CD4-positive, alpha-beta T cell treated with Interleukin-12 subunit alpha and Interleukin-12 subunit beta, for 1 hour (primary cell): Measurements from ENCODE around the gene BCO2.

Experiments
- DNase-seq: peaks from one replicate; pipeline ENCODE4 v3.0.0-alpha.2; 2020

Gene BCO2

DNA sequence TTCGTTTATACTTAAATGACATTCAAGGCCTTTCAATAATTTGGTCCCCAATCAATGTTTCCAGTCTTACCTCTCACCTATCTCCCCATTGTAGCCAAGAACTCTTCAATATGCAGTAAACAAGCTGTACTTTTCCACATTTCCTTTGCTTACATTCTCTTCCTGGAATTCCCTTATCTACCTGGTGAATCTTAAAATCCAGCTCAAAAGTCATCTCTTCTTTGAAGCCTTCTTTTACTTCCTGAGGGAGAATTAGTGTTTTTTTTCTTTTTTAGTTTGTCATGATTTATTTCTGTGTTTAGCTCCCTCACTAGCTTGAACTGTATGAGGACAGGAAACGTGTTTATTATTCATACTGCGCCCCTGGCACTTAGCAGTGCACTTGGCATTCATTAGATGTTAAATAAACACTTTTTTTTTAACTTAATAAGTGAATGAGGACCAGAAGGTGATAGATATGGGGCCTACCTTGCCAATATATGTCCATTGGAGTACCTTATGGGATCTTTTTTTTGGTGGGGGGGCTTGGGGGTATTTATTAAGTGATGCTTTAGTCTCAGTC lies 46.0 kb downstream of the BCO2 start:
- DNase-seq, result no peak

DNA sequence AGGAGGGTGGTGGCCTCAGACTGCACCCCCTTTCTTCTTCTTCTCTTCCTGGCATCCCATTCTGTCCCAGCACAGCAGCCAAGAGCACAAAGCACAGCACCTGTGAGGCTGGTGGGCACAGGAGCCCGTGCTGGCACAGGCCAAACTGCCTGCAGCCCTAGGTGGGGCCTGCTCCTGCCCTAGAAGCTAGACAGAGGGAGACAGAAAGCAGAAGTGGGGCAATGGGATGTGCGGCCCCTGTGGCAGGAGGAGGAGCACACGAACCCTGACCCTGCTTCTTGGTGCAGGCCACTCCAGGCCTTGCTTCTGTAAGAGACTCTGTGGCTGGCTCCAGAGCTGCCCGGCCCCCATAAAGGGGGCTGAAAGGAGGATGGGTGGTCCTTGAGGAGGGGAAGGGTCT lies 47.0 kb downstream of the BCO2 start:
- DNase-seq, result no peak

DNA sequence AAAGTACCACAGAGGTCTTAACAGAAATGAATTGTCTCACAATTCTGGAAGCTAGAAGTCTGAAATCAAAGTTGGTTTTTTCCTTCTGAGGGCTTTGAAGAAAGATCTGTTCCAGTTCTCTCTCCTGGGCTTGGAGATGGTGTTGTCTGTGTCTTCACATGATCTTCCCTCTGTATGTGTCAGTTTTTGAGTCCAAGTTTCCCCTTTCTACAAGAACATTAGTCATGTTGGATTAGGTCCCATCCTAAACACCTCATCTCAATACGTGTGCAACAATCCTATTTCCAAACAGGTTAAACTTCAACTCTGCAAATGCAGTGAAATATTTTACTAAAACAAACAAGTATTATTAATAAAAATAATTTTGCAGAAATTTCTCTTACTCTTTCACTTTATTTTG lies 47.8 kb downstream of the BCO2 start:
- DNase-seq, result no peak

DNA sequence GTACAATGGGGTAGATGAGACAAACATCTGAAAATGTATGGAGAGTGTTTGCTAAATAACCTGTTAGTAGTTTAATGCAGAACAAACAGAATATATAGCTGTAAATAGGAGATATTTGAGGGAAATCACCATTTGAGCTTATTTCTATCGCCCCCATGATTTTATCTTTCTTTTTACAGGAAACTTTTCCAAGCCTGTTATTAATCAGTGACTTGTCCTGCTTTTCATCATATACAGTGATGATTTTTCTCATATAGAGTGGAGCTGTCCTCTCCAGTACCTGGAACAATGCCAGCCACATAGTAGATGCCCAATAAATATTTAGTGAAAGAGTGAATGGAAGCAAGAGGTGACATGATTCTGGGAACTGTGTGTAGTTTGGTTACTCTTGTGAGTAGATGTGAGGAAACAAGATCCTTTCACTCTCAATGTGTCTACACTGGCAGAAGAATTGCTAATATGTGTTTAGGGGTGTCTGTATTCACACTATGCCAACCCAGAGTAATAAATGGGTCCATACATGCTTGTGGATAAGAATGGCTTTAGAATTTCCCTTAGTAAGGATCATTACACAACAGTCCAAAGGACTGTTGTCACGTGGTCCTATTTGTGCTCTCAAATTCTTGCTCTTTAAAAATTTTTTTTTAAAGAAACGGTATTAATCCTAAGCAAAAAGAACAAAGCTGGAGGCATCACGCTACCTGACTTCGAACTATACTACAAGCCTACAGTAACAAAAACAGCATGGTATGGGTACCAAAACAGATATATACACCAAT lies 48.6 kb downstream of the BCO2 start:
- no peak for DNase-seq

DNA sequence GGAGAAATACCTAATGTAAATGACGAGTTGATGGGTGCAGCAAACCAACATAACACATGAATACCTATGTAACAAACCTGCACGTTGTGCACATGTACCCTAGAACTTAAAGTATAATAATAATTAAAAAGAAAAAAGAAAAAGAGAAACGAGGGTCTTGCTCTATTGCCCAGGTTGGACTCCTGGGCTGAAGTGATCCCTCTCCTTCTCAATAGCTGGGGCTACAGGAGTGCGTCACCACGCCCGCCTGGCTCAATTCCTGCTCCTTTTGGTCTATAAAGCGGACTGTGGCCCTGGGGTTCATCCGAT lies 50.4 kb downstream of the BCO2 start:
- no peak for DNase-seq

DNA sequence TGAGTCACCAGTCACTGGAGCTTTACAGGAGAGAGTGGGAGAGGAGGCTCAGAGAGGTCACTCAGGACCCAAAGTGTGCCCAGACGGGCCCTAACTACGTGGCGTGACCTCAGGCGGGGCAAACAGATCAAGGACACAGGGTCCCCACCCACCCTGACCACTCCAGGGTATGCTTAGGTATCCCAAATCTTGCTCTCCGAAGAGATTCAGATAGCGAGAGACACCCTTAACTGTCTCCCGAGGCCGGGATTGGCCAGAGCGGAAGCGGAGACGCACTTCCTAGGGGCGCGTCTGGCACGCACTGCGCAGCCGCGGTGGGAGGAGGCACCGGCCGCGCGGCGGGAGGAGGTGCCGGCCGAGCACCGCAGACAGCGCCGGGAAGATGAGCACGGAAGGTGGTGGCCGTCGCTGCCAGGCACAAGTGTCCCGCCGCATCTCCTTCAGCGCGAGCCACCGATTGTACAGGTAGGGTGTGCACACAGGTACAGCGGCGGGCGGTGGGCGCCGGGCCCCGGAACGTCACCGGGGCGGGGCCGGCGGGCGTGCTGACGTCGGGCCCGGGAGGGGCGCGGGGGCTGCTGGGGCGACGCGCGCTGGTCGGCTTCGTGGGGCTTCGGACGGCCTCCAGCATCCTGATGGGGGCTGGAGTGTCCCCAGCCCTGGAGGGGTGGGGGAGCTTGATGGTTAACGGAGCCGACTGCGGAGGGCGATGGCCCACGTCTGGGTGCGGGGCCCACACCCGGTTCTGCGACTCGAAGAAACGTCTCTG lies 50.9 kb downstream of the BCO2 start, which contains the start of gene PTS:
TSS of gene PTS (plus strand) at position 367 of the 769 bp plus-strand sequence. CDS start at position 383, 16 bp downstream.
- DNase-seq, result peak; percentile 87

DNA sequence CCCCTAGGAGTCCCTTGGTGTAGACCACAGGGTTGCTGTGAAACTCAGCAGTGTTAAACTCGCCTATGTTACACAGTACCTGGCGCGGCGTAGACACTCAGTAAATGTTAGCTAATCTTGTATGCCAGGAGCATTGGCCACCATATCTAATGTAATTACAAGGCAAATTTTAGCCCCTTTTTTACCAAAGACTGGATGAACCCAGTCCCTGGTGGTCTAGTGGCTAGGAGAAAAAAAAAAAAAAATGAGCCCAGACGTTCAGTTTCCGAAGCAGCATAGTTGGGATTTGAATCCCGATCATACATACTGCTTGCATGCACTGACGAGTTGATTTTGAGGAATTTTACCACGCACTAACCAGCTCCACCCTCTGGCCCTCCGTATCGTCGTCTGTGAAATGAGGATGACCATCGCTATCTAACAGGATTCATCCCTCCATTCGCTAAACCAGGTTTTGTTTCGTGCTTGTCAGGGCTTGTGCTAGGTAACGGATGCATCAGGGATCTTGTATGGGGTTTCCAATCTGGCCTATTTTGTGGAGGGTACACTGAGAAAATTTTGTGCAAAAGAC lies 51.6 kb downstream of the BCO2 start:
- no peak for DNase-seq

DNA sequence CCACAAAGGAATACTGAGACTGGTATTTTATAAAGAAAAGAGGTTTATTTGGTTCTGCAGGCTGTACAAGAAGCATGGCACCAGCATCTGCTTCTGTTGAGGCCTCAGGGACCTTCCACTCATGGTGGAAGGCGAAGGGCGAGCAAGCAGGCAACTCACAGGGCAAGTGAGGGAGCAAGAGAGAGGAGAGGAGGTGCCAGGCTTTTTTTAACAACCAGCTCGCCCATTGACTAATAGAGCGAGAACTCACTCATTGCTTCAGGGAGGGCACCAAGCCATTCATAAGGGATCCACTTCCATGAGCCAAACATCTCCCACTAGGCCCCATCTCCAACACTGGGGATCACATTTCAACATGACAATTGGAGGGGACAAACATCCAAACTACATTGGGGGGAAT lies 52.2 kb downstream of the BCO2 start:
- no peak for DNase-seq

DNA sequence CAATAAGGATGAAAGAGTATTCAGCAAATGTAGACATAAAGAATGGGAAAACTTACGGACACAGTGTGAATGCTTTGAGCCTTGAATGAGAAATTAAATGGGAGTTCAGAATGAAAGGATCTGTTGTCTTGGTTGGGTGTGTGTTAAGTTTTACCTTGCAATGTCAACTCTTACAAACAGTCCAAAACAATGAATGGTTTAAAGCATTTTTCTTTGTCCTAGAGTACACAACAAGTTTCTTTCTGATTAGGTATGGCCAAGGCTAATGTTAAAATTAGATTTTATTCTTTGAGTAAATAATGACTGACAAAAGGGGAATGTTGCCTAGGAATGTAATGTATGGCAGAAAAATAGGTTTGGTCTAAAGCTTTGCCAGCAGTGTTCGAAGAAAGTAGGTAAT lies 53.4 kb downstream of the BCO2 start:
- DNase-seq, result no peak

DNA sequence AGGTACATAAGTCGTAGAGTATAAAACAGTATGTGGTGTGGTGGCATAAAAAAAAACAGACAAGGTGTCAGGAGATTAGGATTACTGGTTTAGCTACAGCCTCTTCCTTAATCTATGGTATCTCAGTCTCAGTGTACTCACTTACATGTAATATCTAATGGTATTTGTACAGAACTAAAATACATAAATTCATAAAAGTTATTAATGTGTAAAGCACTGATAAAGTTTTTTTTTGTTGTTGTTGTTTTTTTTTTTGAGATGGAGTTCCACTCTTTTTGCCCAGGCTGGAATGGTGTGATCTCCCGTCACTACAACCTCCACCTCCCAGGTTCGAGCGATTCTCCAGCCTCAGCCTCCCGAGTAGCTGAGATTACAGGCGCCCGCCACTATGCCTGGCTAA lies 53.8 kb downstream of the BCO2 start:
- no peak for DNase-seq

DNA sequence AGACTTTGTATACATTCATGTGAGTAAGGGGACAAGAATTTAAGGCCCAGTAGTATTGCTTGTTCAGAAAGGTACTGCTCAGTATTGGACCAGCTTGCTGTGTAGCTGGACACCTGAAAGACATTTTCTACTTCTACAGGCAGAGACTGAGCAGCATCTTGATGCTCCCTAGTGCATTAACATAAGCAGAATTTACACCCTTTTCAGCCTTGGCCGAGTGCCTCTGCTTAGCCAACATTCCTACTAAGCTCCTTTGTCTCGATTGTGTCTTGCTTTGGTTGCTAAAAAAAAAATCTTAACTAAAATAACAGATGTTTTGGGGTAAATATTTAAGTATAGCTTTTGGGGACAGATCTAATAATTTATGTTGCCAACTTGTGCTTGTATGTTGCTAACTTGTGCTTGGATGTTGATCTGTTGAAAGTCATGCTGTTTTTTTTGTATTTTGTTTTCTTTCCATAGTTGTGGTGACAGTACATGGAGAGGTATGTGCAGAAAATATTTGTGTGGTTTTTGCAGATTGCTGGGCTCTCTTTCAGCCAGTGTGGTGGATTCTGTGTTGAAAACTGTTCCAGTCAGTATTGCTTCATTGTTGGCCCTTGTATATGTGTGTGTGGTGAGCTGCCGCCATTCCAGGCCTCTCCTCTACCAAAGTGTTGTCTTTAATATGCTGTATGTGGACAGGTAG lies 54.6 kb downstream of the BCO2 start:
- no peak for DNase-seq

DNA sequence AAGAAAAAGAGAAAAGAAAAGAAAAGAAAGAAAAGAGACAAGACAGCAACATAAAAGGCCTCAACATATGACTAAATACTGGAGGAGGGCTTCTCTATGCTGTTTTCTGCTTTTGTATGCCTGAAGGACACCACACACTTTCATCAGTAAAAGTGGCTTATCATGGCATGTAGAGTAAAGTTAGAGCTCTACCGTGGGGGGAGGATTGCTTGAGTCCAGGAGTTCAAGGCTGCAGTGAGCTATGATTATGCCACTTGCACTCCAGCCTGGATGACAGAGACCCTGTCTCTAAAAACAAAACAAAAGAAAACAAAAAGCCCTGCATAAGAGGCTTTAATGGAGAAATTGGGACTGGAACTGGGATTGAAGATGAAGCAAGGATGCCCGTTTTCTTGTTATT lies 56.6 kb downstream of the BCO2 start:
- DNase-seq, result no peak

DNA sequence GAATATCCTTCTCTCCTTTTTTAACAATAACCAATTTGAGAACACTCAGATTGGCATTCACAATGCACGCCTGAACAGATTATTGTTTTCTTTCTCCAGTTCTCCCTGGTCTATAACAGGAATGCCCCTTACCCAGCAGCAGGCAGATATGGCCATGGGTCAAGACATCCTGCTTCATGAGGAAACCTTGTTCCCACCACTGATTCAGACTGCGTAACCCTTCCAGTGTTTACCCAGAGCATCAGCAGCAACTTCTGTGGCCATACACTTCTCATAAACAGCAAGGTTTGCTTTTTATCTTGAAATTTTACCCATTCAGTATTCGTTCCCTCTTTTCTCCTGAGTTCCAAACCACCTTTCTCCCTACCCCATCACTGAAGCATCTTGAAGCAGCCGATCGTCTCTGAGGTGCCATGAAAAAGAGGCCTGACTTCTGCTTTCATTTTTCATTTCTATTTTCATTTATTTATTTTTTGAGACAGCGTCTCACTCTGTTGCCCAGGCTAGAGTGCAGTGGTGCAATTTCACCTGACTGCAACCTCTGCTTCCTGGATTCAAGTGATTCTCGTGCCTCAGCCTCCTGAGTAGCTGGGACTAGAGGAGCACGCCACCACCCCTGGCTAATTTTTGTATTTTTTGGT lies 60.6 kb downstream of the BCO2 start:
- DNase-seq, result no peak

DNA sequence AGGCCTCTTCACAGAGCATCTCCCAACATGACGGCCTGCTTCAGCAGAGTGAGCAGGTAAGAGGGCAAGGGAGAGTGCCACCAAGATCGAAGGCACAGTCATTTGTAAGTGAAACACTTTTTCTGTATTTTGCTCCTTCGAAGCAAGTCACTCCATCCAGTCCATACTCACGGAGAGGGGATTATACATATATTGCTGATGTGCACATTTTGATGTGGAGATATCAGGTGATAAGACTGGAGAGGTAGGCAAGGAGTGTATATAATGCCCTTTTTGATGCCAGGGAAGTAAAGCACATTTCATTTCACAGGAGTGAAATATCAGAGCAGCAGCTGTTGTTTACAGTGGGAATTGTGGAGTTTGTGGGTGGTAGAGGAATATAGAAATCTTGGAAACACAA lies 62.1 kb downstream of the BCO2 start:
- DNase-seq, result no peak

DNA sequence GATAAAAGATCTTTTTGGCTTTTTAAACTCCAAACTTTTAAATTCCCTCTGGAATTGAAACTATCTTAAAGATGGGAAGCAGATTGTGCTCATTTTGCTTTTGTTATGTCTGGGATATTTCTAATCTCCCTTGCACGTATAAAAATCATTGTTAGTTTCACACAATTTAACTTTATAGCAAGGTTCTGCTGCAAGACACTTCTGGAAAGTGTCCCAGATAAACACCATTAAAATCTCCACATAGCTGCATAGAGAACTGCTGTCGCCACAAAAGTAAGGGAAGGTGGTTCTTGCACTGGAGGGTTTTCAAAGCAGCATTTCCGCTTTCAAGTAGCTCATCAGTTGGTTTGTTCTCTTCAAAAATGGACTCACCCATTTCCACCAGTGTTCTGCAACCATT lies 62.7 kb downstream of the BCO2 start:
- DNase-seq, result no peak

DNA sequence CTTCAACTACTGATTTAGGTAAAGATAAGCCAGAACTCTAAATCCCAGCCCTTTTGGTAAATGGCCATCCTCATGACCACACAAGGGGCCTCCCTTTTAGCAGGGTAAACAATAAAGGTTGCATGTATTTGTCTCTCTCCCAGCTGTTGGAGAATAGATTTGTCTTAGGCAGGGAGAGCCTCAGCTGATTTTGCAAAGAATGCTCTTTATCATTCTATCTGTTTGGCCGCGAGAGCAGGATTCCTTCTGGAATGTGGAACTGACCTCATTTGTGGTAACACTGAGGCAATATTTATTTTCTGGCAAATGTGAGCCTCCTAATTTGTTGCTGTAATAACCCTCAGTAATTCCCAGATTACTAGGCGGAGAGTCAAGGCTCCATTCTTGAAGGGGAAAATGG lies 66.2 kb downstream of the BCO2 start:
- no peak for DNase-seq

DNA sequence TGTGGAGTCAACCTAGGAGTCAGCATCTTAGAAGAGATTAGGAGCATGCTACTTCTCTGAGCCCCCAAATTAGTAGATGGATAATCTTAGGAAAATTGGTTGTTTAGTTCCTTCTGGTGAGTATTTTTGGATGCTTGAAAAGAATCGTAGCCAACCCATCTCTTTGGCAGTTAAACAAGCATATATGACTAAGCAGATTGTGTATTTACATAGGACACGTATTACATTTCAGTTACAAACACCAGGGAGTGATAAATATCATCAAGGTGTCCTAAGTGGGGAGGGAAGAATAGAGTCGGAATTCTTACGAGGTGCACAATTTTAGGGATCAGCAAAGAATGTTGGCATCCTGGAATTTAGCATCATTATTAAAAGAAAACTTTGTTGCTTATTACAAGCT lies 71.9 kb downstream of the BCO2 start:
- no peak for DNase-seq

DNA sequence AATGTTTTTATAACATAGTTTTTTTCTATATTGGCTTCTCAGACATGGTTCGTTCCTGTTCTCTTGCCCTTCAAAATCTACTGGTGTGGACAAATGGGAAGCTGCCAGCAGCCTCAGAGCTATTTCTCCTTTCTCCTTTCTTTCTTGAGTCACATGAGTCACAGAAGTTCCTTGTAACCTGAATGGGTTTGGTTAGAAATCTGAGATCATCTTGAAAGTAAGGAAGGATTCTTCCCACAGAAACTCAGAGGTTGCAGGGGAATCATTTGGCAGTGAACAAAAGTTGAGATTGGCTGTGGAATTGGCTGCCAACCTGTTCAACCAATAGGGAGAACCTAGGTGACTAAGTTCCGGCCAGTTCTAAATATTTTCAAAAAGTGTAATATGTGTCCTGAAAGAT lies 72.9 kb downstream of the BCO2 start:
- DNase-seq, result no peak

DNA sequence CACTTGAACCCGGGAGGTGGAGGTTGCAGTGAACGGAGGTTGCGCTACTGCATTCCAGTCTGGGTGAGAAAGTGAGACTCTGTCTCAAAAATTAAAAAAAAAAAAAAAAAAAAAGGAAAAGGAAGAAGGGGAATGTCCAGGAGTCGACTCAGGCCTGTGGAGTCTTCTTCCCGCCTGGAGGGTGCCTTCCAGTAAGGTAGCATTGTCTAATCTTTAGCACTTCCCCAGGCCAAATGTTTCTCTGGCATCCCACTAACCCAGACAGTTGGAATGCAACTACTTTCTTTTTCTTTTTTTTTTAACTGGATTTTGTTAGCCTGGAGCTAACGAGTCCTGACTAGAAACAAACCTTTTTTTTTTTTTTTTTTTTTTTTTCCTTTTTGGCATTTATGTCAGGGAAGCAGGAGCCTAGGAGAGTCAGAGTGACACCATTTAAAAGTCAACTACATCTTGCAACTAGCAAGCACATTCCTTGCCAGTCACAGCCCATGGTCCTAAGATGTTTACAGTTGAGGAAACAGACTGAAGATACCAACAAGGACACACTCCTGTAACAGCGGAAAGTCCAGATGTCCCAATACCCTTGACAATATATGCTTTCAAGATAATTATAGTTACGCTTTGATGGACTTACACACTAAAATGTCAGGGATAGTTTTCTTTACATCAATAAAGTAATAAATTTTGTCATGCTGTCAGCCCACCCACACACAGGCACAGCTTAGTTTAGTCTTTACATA lies 74.7 kb downstream of the BCO2 start:
- DNase-seq, result no peak

DNA sequence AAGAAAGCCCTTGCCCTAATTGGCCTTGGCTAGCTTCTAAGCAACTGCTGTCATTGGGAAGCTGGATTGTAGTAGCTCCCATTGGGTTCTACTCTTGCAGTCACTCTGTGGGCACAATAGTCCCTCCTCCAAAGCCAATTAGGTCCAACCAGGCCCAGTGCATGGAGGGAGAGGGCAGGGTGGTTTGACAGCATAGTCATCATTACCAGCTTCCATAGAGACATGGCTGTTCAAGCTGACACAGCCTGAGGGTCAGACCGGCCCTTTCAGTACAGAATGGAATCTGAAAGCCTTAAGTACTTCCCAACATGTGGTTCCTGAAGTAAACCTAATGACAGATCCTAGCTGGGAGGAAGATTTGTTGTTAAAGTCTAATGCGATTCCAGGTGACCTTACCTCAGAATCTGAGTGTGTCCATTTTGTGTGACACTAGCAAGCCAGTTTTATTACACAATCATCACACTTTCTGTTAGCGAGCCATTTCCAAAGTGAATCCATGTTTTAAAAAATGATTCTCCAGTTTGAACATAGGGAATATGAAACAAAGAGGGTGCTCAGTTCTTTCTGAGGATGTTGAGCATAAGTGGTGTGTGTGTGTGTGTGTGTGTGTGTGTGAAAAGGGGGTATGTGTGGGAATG lies 78.4 kb downstream of the BCO2 start:
- DNase-seq, result no peak

DNA sequence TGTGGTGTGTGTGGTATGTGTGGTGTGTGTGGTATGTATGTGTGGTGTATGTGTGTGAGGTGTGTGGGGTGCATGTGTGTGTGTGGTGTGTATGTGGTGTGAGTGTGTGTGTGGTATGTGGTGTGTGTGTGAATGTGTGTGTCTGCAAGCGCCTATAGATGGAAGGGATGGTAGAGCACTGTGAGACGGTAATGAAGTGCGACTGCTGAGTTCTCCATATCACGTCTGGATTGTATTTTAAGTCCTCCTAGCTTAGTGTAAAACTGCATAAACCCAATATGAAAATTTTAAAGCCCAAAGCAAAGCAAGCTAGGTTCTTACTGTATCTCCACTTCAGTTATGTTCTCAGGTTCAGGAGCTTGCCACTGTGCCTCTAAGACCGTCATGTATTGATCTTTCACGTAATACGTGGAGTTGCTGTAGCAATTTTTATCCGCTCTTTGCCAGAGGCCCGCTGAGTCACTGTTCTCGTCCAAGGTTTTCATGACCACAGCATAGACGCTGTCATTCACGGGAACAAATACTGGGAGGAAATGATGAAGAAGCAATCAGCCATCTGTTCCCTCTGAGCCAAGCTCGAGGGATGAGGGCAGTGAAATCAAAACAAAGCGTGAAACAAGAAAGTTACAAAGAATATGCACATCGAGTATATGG lies 79.9 kb downstream of the BCO2 start:
- no peak for DNase-seq
